Aorta (tissue), 5 donors: ENCODE measurements around the gene IVL. TPM values are rescaled to one million over a fixed set of nuclear protein-coding genes. Genes with fewer than 3 reads are reported as not detected.

Experiments used
- ATAC-seq: fragments of 200-7000 bp; cut with Tn5 transposase; one replicate; pipeline ENCODE4 v1.9.1; 2022; ENCODE audit warnings: moderate library complexity; ENCODE audit not compliant: low FRiP score
- DNase-seq, 2 donors: peaks; one replicate each; pipeline ENCODE4 v3.0.0-alpha.2; 2020
- H3K27ac ChIP-seq, 2 donors: one replicate each; pipeline ENCODE4 v1.5.1; 2013; ENCODE audit warnings: low read length in 2 of 2, mild to moderate bottlenecking in 2 of 2, moderate library complexity in 2 of 2, control low read depth in 1 of 2, inconsistent platforms in 1 of 2, low read depth in 1 of 2
- H3K27me3 ChIP-seq, 2 donors: one replicate each; pipeline ENCODE4 v1.6.1; 2013; ENCODE audit warnings: control low read depth in 1 of 2, low read length in 1 of 2, mild to moderate bottlenecking in 1 of 2, moderate library complexity in 1 of 2; ENCODE audit not compliant: insufficient read depth in 2 of 2, control insufficient read depth in 1 of 2
- H3K36me3 ChIP-seq, 2 donors: one replicate each; pipeline ENCODE4 v1.6.1; 2013; ENCODE audit warnings: control low read depth in 1 of 2, low read length in 1 of 2, mild to moderate bottlenecking in 1 of 2; ENCODE audit not compliant: insufficient read depth in 2 of 2, control insufficient read depth in 1 of 2
- H3K4me1 ChIP-seq, 2 donors: one replicate each; pipeline ENCODE4 v1.6.1; 2013; ENCODE audit warnings: low read length in 2 of 2, control low read depth in 1 of 2, mild to moderate bottlenecking in 1 of 2, moderate library complexity in 1 of 2; ENCODE audit not compliant: insufficient read depth in 2 of 2, control insufficient read depth in 1 of 2
- H3K4me3 ChIP-seq, 2 donors: one replicate each; pipeline ENCODE4 v1.5.1; 2013; ENCODE audit warnings: low read length in 2 of 2, control low read depth in 1 of 2, mild to moderate bottlenecking in 1 of 2
- H3K9me3 ChIP-seq: one replicate; pipeline ENCODE4 v1.6.1; 2013; ENCODE audit warnings: mild to moderate bottlenecking, low read length; ENCODE audit not compliant: control insufficient read depth
- WGBS, 2 donors: extraction: QIAGEN DNeasy Blood & Tissue Kit; methylation state at CpG; one replicate each; pipeline ENCODE4 v1.1.7; 2013; 5-methylcytosine and 5-hydroxymethylcytosine counted together
- intact Hi-C, 2 donors: fragments of 100-400 bp; cut with DNase I; formaldehyde crosslinking; loops; one replicate each; pipeline versions ENCODE4 v1.14.2 to v1.15.0; 2022
- polyA plus RNA-seq, 2 donors: library from polyadenylated mRNA; stranded (reverse); fragments of 200-250 nt; gene quantifications; one replicate each; pipeline ENCODE4 v1.2.3, GENCODE V29; 2013
- total RNA-seq, 2 donors: library from RNA; stranded (reverse); fragmentation: NEBNext Ultra II Directional; extraction: Animal tissue kit (Norgen Biotek cat#: 25700); gene quantifications; one replicate each; pipeline ENCODE4 v1.2.1, GENCODE V29; 2021
- donor health status: healthy with polysubstance abuse.
- donor health status: Bipolar disorder and iron deficiency.
- donor health status: DM: no; HTN: no; CAD: no.
- donor health status: DM: no; HTN: no; CAD: no.
- donor health status: DM: yes; HTN: yes; CAD: no.

The IVL gene
- total and polyA plus RNA-seq, 4 donors: 0.13 TPM; not detected in 2

- no peak for ATAC-seq
- no peaks in the 10 kb centered on the region for H3K4me1 ChIP-seq
- no peak overlapping the region for H3K4me3 ChIP-seq
- H3K27me3 ChIP-seq: no peaks in the 10 kb centered on the region
- DNase-seq: no peak
- no peaks in the 10 kb centered on the region for H3K36me3 ChIP-seq
- no peak overlapping the region for H3K27ac ChIP-seq
- H3K9me3 ChIP-seq: peaks cover 1% of the 10 kb centered on the region
- intact Hi-C loops: no loop called here
- WGBS, 2 donors: 77 to 78% methylated on average over 7 of the region's 7 CpGs
Observed at GRCh38 chr1:152904688-152905440, 3.5 kb upstream of the IVL start.

DNA sequence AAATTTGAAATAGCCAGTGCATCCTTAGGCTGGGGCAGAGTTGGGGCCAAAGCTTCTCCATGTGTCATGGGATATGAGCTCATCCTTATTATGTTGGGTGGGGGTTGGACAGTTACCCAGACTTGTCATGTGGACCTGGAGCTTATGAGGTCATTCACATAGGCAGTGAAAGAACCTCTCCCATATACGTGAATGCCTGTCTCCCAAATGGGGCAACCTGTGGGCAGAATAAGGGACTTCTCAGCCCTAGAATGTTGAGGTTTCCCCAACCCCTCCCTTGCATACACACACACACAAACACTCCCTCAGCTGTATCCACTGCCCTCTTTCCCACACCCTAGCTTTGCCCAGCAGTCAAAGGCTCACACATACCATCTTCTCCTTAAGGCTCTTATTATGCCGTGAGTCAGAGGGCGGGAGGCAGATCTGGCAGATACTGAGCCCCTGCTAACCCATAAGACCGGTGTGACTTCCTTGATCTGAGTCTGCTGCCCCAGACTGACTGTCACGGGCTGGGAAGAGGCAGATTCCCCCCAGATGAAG, 2.3 kb upstream of the IVL start:
- ATAC-seq: no peak
- Histone ChIP-seq H3K36me3 (no peaks in the 10 kb centered on the region), H3K27me3 (no peaks in the 10 kb centered on the region), H3K4me1 (no peaks in the 10 kb centered on the region), H3K27ac (no peak overlapping the region), H3K9me3 (peaks cover 1% of the 10 kb centered on the region), H3K4me3 (no peak overlapping the region)
- WGBS, 2 donors: 39 to 46% methylated on average over 5 of the region's 5 CpGs
- intact Hi-C loops: no loop called here
- no peak for DNase-seq

DNA sequence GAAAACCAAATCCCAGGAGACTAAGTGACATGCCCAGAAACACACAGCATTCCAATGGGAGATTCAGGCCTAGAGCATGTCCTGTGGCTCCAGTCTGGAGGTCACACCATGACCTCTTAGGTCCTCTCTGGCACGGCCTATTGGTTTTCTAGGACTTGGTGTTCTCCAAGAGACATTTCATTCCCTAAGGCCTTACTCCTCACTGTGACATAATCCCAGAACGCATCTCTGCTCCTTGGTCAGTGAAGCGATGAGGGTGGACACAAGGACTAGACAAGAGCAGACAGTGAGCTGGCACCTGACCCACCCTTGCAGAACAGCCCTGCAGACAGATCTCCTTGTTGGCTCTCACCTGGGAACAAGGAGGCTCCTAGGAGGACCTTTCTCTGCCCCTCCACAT, 860 bp downstream of the IVL start:
- H3K4me1 ChIP-seq: no peaks in the 10 kb centered on the region
- no peak for ATAC-seq

GRCh38 chr1:152912471-152912870, 4.1 kb downstream of the IVL start:
- no peaks in the 10 kb centered on the region for H3K36me3 ChIP-seq

More for the DNA sequence above, 860 bp downstream of the IVL start:
- intact Hi-C loops: no loop called here
- Histone ChIP-seq H3K27me3 (no peaks in the 10 kb centered on the region), H3K36me3 (no peaks in the 10 kb centered on the region), H3K4me3 (no peak overlapping the region), H3K9me3 (peaks cover 1% of the 10 kb centered on the region), H3K27ac (no peak overlapping the region)
- 84% methylated on average over 3 of the region's 3 CpGs for WGBS, 2 donors
- no peak for DNase-seq

DNA sequence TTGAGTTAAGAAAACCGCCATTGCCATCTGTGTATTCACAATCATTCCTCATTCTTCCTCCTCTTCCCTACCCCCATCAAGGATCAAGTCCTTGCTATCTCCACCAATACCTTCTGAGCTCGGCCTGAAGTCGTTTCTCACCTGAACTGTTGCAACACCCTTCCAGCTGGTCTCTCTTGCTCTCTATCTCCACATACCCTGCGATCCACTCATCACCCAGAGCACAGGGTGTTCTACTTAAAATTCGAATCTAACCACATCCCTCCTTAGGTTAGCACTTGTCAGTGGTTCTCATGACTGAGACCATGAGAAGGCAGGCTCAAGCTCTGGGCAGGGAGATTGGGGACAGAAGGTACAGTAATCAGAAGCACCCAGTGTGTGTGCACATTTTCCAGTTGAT, 4.6 kb downstream of the IVL start:
- ATAC-seq (no peak), DNase-seq (no peak)
- intact Hi-C loops: no loop called here
- Histone ChIP-seq H3K4me1 (no peaks in the 10 kb centered on the region), H3K27me3 (peaks cover 0 to 2% of the 10 kb centered on the region in 2 donors), H3K27ac (no peak overlapping the region), H3K36me3 (no peaks in the 10 kb centered on the region), H3K9me3 (peaks cover 3% of the 10 kb centered on the region), H3K4me3 (no peak overlapping the region)
- WGBS, 2 donors: 56 to 68% methylated on average over 5 of the region's 5 CpGs

More at GRCh38 chr1:152912471-152912870, 4.1 kb downstream of the IVL start:
- peaks cover 3% of the 10 kb centered on the region for H3K9me3 ChIP-seq
- ATAC-seq (no peak), DNase-seq (no peak)
- H3K4me1 ChIP-seq: no peaks in the 10 kb centered on the region
- WGBS, 2 donors: 50 to 58% methylated on average over 1 of the region's 1 CpG
- H3K27ac ChIP-seq: no peak overlapping the region
- intact Hi-C loops: no loop called here
- H3K4me3 ChIP-seq: no peak overlapping the region
- peaks cover 0 to 2% of the 10 kb centered on the region in 2 donors for H3K27me3 ChIP-seq

DNA sequence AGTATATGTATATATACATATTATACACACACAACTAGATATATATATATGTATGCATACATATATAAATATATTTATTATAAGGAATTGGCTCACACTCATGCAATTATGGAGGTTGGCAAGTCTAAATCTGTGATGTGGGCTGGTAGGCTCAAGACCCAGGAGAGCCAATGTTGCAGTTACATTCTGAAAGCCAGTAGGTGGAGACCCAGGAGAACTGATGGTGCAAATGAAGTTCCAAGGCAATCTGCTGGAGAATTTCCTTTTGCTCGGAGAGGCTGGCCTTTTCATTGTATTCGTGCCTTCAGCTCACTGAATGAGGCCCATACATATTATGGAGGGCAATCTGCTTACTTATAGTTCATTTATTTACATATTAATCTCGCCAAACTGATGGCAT, 9.4 kb downstream of the IVL start:
- intact Hi-C loops: no loop called here
- DNase-seq (no peak), ATAC-seq (no peak)
- no peak overlapping the region for H3K4me3 ChIP-seq
- H3K36me3 ChIP-seq: no peaks in the 10 kb centered on the region
- H3K27ac ChIP-seq: no peak overlapping the region
- 9 to 12% methylated on average over 3 of the region's 3 CpGs for WGBS, 2 donors
- no peaks in the 10 kb centered on the region for H3K4me1 ChIP-seq
- H3K9me3 ChIP-seq: peaks cover 3% of the 10 kb centered on the region
- H3K27me3 ChIP-seq: peaks cover 0 to 2% of the 10 kb centered on the region in 2 donors

GRCh38 chr1:152919071-152919470, 10.7 kb downstream of the IVL start:
- H3K27me3 ChIP-seq: peaks cover 0 to 2% of the 10 kb centered on the region in 2 donors
- DNase-seq (no peak), ATAC-seq (no peak)
- H3K27ac ChIP-seq: no peak overlapping the region
- H3K4me3 ChIP-seq: no peak overlapping the region
- no peaks in the 10 kb centered on the region for H3K4me1 ChIP-seq
- H3K9me3 ChIP-seq: peaks cover 3% of the 10 kb centered on the region
- intact Hi-C loops: no loop called here
- no peaks in the 10 kb centered on the region for H3K36me3 ChIP-seq

- DNase-seq (no peak), ATAC-seq (no peak)
- 51 to 58% methylated on average over 2 of the region's 2 CpGs for WGBS, 2 donors
- Histone ChIP-seq H3K36me3 (no peaks in the 10 kb centered on the region), H3K4me1 (no peaks in the 10 kb centered on the region), H3K27ac (no peak overlapping the region), H3K4me3 (no peak overlapping the region), H3K9me3 (peaks cover 3% of the 10 kb centered on the region), H3K27me3 (no peaks in the 10 kb centered on the region)
- intact Hi-C loops: loop anchor here in 1 of 2 donors (5.0 kb wide), 1 partner anchor 57 kb away; no protein-coding TSS in a partner anchor
Observed at GRCh38 chr1:152924191-152924590, 15.8 kb downstream of the IVL start.

- no peak for ATAC-seq
- H3K27me3 ChIP-seq: no peaks in the 10 kb centered on the region
- H3K36me3 ChIP-seq: no peaks in the 10 kb centered on the region
- no peak overlapping the region for H3K4me3 ChIP-seq
- 71 to 73% methylated on average over 3 of the region's 3 CpGs for WGBS, 2 donors
- H3K4me1 ChIP-seq: no peaks in the 10 kb centered on the region
- peaks cover 3% of the 10 kb centered on the region for H3K9me3 ChIP-seq
- no peak for DNase-seq
- no peak overlapping the region for H3K27ac ChIP-seq
- intact Hi-C loops: no loop called here
Observed at GRCh38 chr1:152926091-152926490, 17.7 kb downstream of the IVL start.
